HepG2 (cell line): ENCODE data around the gene STYK1. TPM values are rescaled to one million over a fixed set of nuclear protein-coding genes. Genes with fewer than 3 reads are reported as not detected.

ENCODE experiments used
- ETV5 ChIP-seq: IDR thresholded peaks from 2 replicates; pipeline ENCODE4 v1.6.1; 2018; ENCODE audit warnings: missing biosample characterization, missing genetic modification reagents, inconsistent platforms, borderline replicate concordance
- FOSL2 ChIP-seq: sonication (generic); formaldehyde crosslinking; IDR thresholded peaks from 2 replicates; pipeline ENCODE4 v1.4.0; 2020; ENCODE audit warnings: missing genetic modification reagents
- GMEB2 ChIP-seq: IDR thresholded peaks from 2 replicates; pipeline ENCODE4 v1.6.1; 2016; ENCODE audit warnings: missing biosample characterization, missing genetic modification reagents, low read depth
- HNF1B ChIP-seq: sonication (generic); formaldehyde crosslinking; IDR thresholded peaks from 2 replicates; pipeline ENCODE4 v1.5.1; 2020; ENCODE audit warnings: mild to moderate bottlenecking, moderate library complexity, missing genetic modification reagents
- IKZF1 ChIP-seq: fragments of 450-650 bp; IDR thresholded peaks from 2 replicates; pipeline ENCODE4 v1.7.1; 2016
- NFAT5 ChIP-seq: sonication (generic); formaldehyde crosslinking; IDR thresholded peaks from 2 replicates; pipeline ENCODE4 v1.4.0; 2020; ENCODE audit warnings: missing genetic modification reagents
- RAD51 ChIP-seq: fragments of 450-650 bp; IDR thresholded peaks from 2 replicates; pipeline ENCODE4 v1.6.1; 2016; ENCODE audit warnings: borderline replicate concordance
- RELA ChIP-seq: sonication (generic); formaldehyde crosslinking; IDR thresholded peaks from 2 replicates; pipeline ENCODE4 v1.4.0; 2020; ENCODE audit warnings: missing genetic modification reagents
- SRY ChIP-seq: sonication (generic); formaldehyde crosslinking; IDR thresholded peaks from 2 replicates; pipeline ENCODE4 v1.8.0; 2022; ENCODE audit warnings: mild to moderate bottlenecking, missing genetic modification reagents
- SSRP1 ChIP-seq: IDR thresholded peaks from 2 replicates; pipeline ENCODE4 v1.6.1; 2016; ENCODE audit warnings: control low read depth
- TAF15 ChIP-seq: fragments of 200-400 bp; formaldehyde crosslinking; IDR thresholded peaks from one replicate; pipeline ENCODE4 v1.6.1; 2018; ENCODE audit warnings: mild to moderate bottlenecking, low read depth, low read length; ENCODE audit not compliant: poor library complexity, severe bottlenecking
- TBX2 ChIP-seq: sonication (generic); formaldehyde crosslinking; IDR thresholded peaks from 2 replicates; pipeline ENCODE4 v1.5.0; 2020; ENCODE audit warnings: missing genetic modification reagents, mild to moderate bottlenecking, borderline replicate concordance
- ZNF382 ChIP-seq: sonication (generic); formaldehyde crosslinking; IDR thresholded peaks from 2 replicates; pipeline ENCODE4 v1.5.0; 2020; ENCODE audit warnings: missing genetic modification reagents, mild to moderate bottlenecking, borderline replicate concordance
- ZNF431 ChIP-seq: sonication (generic); formaldehyde crosslinking; IDR thresholded peaks from 2 replicates; pipeline ENCODE4 v1.9.0; 2022; ENCODE audit warnings: missing genetic modification reagents, low read depth, mild to moderate bottlenecking, borderline replicate concordance
- ZNF609 ChIP-seq: sonication (generic); formaldehyde crosslinking; IDR thresholded peaks from 2 replicates; pipeline ENCODE4 v1.4.0; 2020; ENCODE audit warnings: mild to moderate bottlenecking, missing genetic modification reagents, borderline replicate concordance
- ZNF644 ChIP-seq: IDR thresholded peaks from 2 replicates; pipeline ENCODE4 v1.6.1; 2016; ENCODE audit warnings: low read depth
- polyA plus RNA-seq, 8 experiments: library from polyadenylated mRNA; depleted of rRNA in 3 of 8; stranded (reverse) in 7 of 8; unstranded in 1 of 8; fragments of >200 nt; fragmentation: Illumina TruSeq in 4 of 8; extraction: Trizol in 4 of 8; gene quantifications; 2 replicates each; pipeline versions ENCODE4 v1.2.1 to v1.2.3, GENCODE V29; 2011 to 2016; ENCODE audit warnings: low read depth in 4 of 8, missing spikeins in 1 of 8, mixed read lengths in 1 of 8; ENCODE audit not compliant: insufficient read depth in 1 of 8
- total RNA-seq, 5 experiments: library from RNA; depleted of rRNA; stranded (reverse); fragments of >200 nt; fragmentation: Illumina TruSeq; extraction: Trizol; gene quantifications; 2 replicates each; pipeline ENCODE4 v1.2.3, GENCODE V29; 2016; ENCODE audit warnings: low read depth in 1 of 5

Gene STYK1
- total and polyA plus RNA-seq, 2 of the 13 experiments (the other 11 are each of a cell fraction or from before 2014, with no cell fraction given): not detected

GRCh38 chr12:10613349-10614055 is 60.4 kb downstream of the STYK1 start, which contains the start of gene MAGOHB (continued):
- peak; percentile 59; the same call in 1 of the 2 replicates for TF ChIP-seq GMEB2 (CRISPR knock-in tag)
- TF ChIP-seq RAD51: no peak
- peak; percentile 67; the same call in 1 of the 2 replicates for TF ChIP-seq HNF1B
- TF ChIP-seq SRY (CRISPR knock-in tag): peak; percentile 75; the same call in 1 of the 2 replicates
- TF ChIP-seq NFAT5 (CRISPR knock-in tag): no peak
- peak; percentile 81 for TF ChIP-seq ZNF431
- TF ChIP-seq ZNF644 (CRISPR knock-in tag): 0 out of 2 replicates have a peak, but pooled peaks have one; percentile 31
- peak; percentile 47; the same call in 1 of the 2 replicates for TF ChIP-seq ZNF609 (CRISPR knock-in tag)
- TF ChIP-seq SSRP1 (CRISPR knock-in tag): no peak
- TF ChIP-seq ZNF382 (CRISPR knock-in tag): no peak
- no peak for TF ChIP-seq RELA
- TF ChIP-seq TBX2 (CRISPR knock-in tag): peak; percentile 82
- peak; percentile 45; the same call in 1 of the 2 replicates for TF ChIP-seq ETV5 (CRISPR knock-in tag)
- no peak for TF ChIP-seq IKZF1
- peak; percentile 76 for TF ChIP-seq FOSL2 (CRISPR knock-in tag)
- TF ChIP-seq TAF15: no peak
